ENCODE data around the gene ERCC4.

ERCC4 gene

DNA sequence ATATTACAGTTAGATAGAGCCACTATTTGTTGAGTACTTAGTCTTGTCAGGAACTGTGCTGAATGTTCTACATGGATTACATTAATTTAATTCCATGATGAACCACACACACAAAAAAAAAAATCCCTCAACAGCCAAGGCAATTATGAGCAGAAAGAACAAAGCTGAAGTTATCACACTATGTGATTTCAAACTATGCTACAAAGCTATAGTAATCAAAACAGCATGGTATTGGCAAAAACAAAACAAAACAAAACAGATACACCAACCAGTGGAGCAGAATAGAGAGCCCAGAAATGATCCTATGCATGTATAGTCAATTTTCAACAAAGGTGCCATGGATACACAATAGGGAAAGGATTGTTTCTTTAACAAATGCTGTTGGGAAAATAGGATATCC lies 8.1 kb upstream of the ERCC4 start:
- DNase-seq = no peak

DNA sequence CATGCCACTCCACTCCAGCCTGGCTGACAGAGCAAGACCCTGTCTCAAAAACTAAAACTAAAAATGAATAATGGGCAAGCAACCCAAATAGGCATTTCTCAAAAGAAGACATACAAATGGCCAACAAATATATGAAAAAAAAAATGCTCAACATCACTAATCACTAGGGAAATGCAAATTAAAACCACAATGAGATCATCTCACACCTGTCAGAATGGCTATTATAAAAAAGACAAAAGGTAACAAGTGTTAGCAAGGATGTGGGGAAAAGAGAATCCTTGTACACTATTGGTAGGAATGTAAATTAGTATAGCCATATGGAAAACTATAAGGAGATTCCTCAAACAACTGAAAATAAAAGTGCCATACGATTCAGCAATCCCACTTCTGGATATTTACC lies 7.1 kb upstream of the ERCC4 start:
- no peak for DNase-seq

DNA sequence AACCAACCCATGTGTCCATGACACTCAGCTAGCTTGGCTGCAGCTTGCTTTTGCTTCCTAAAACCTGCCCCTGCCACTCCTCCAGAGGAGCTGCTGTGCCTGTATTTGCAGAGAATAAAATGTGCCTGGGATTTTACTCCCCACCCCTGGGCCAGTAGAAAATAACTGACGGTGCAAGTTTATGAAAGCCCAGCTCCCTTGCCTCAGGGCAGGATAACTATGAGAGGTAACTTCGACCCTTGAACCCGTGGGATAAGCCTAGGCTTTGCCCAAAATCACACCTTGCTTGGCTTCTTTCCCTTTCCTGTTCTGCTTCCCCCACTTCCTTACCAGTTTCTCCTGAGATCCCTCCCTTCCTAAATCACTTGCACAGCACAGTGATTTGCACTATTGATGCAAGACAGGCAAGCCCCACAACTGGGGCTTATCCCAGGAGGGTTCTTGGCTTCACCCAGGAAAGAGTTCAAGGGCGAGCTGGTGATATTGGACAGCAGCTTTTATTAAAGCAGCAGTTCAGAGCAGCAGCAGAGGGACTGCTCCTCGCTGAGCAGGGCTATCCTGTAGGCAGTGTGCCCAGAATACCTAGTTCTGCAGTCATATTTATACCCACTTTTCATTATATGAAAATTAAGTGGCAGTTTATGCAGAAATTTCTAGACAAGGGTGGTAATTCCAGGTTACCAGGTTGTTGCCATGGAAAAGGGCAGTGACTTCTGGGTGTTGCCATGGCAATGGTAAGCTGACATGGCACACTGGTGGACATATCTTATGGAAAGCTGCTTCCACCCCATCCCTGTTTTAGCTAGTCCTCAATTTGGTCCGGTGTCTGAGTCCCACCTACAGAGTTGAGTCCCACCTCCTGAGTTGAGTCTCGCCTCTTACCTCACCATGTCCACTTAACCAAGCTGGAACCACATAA lies 6.3 kb upstream of the ERCC4 start:
- no peak for DNase-seq

DNA sequence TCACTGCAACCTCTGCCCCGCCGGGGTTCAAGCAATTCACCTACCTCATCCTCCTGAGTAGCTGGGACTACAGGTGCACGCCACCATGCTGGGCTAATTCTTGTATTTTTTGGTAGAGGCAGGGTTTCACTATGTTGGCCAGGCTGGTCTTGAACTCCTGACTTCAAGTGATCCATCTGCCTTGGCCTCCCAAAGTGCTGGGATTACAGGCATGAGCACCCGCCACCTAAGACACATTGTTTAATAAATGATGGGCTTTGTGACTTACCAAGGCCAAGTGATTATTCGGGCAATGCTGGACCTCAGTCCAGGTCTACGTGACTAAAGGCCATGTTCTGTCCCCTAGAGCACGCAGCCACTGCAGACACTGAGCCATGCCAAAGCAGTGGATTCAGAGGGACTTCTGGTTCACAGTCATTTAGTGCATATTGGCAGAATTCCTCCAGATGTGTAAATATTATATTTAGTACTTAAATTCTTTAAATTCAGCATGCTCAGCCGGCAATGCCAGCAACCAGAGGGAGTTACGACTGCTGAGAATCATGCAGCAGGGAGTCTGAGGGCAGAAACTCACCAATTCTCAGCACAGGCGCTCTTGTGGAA lies 4.8 kb upstream of the ERCC4 start:
- no peak for DNase-seq

DNA sequence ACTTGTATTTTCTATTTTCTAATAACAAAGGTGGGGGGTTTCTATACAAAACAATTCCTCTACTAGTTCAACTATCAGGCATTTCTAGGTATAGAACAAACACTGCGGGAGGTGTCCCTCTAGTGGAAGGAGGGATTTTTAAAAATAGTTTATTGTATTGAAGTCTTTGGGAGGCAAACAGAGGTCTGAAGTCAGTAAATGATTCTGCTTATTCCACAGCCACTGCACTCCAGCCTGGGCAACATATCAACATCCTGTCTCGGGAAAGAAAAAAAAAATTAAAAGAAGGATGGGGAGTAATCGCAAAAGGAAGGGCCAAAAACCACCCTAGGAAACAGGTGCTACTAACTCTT lies 648 bp upstream of the ERCC4 start:
- peak; percentile 23 for DNase-seq

DNA sequence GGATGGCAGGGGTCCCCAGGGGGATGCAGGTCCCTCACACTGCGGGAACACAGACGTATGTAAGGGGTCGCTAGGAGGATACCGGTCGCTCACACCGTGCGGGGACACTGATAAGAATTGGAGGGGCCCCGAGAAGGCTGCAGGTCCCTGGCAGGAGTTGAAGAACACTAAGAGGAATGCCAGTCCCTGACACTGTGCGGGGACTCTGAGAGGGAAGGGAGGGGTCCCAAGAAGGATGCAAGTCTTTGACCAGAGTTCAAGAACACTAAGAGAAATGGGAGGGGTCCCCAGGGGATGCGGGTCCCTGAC lies 510 bp downstream of the ERCC4 start:
- no peak for DNase-seq

DNA sequence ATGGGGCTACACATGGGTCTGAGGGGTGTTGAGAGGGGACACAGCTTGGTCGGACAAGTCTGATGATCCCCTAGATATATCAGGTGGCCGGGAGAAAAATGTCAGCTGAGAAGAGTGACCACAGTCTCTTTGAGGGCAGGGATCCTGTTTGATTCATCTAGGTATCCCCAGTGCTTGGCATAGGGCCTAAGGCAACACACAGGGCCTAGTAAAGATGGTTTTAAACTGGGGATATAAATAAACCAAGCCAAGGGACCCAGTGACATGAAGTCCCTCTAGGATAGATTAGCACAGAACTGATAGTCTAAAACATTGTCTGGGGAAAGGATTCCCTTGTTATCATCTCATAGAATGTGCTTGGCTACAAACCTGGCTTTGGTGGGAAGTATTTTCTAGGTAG lies 1.4 kb downstream of the ERCC4 start:
- no peak for DNase-seq

DNA sequence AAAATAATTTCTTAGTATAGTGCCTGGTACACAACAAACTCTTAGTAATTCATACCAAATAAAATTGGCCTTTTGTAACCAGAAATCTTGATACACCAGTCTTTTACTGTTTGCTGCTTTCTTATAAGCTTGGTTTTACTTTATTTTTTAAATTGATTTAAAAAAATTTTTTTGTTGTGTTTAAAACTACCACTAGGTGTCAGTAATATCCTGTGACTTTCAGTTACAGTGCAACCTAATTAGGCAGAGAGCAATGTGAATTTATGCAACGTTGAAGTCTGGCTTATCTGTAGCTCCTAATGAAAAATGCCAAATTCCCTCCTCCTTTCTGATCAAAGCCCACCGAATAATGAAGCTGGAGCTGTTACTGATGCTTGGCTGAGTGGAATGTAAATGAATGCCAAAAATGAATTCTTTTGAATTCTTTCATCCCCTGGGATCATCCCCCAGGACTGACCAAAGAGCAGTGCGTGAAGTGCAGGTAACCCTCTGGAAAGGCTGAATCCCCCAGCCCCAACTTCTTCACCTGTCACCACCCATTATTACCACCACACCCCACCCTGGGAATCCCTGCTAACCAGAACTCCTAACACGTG lies 3.8 kb downstream of the ERCC4 start:
- DNase-seq = peak; percentile 64

DNA sequence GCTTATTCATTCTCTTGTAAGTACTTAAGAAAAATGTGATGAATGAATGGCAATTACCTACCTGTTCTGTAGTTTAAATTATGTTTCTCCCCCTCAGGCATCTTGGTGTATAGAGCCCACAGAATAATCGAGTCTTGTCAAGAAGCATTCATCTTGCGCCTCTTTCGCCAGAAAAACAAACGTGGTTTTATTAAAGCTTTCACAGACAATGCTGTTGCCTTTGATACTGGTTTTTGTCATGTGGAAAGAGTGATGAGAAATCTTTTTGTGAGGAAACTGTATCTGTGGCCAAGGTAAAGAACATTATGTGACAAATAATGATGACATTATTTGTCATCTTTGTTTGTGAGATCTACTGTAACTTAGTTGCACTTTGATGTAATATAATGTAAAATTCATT lies 6.5 kb downstream of the ERCC4 start:
- DNase-seq = no peak

DNA sequence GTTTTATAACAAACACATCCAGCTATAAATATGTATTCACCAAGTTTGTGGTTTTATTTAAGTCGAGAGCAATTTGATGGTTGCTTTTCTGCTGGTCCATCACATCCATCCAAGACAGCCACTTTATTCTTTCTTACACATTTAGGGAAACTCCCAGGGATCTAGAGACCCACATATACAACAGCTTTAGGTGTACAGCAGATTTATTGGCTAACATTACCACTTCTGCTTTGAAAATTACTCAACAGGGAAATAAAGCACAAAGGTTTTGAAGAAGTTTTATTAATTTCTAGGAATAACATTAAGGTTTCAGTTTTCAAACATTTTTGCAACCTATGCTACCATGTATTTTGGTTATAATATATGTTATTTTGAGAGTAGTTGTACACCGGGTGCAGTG lies 6.9 kb downstream of the ERCC4 start:
- no peak for DNase-seq

DNA sequence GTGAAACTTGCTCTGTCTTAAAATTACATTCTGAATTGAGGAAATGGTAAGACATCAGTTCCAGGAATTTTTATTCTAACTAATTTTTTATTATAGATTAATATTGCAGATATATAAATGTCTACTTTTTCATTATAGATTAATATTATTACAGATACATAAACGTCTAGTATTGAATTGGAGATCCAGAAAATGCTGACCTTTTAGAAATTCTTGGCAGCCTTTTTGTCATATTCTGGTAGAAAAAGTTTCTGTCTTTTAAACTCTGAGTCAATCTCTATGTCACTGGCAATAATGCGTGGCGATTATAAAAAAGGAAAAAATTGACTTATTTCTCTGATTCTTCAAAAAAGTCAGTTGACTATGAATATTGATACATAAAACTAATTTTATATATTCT lies 8.7 kb downstream of the ERCC4 start:
- no peak for DNase-seq

DNA sequence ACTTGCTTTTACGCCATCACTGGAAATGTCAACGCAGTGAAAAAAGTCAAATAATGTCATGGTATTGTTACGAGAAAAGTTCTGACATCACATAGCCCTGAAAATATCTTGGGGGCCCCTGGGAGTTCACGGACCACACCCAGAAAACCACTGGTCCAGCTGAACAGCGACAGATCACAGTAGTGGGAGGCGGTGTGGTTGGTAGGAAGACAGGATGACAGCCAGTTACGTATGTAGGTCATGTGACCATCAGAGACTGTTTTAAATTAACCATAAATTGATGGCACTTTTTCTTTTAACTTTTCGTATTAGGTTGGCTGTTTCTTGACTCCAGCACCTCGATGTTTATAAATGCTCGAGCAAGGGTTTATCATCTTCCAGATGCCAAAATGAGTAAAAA lies 11.9 kb downstream of the ERCC4 start:
- no peak for DNase-seq

DNA sequence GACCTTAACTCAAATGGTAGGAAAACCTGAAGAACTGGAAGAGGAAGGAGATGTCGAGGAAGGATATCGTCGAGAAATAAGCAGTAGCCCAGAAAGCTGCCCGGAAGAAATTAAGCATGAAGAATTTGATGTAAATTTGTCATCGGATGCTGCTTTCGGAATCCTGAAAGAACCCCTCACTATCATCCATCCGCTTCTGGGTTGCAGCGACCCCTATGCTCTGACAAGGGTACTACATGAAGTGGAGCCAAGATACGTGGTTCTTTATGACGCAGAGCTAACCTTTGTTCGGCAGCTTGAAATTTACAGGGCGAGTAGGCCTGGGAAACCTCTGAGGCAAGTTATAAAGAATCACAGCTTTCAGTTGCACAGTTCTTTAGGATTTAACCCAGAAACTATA lies 15.5 kb downstream of the ERCC4 start:
- DNase-seq = no peak

DNA sequence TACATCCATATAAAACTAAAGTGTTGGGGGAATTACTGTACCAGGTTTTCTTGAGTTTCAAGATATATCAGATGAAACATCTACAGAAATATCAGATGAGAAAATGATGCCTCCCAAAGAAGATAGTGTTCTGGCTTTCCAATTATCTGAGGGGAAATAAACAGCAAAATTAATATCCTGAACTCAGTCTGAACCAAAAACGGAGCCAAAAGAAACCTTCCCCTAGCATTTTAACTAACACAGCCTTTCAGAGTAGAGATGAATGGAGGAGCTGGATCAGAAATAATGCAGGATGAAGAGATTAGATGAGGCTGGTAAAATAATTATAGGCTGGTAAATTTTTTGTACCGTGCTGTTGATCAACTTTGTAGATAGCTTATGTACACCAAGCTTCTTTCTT lies 16.2 kb downstream of the ERCC4 start:
- DNase-seq = no peak

DNA sequence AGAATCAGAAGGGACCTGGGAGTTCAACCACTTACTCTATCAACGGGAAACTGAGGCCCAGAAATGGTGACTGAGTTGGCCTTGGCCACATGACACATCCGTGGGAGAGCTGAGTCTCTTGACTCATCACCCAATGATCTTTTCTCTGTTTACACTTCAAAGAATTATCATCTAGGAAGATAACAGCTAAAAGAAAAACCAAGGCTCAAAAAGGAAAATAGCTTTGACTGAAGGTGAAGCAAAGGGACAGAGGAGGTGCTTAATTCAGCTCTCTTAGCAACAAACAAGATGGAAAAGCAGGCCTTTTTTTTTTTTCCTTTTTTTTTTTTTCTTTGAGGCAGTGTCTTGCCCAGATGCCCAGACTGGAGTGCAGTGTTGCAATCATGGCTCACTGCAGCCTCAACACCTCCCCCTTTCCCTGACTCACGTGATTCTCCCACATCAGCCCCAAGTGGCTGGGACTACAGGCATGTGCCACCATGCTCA lies 16.7 kb downstream of the ERCC4 start:
- DNase-seq = peak; percentile 62

DNA sequence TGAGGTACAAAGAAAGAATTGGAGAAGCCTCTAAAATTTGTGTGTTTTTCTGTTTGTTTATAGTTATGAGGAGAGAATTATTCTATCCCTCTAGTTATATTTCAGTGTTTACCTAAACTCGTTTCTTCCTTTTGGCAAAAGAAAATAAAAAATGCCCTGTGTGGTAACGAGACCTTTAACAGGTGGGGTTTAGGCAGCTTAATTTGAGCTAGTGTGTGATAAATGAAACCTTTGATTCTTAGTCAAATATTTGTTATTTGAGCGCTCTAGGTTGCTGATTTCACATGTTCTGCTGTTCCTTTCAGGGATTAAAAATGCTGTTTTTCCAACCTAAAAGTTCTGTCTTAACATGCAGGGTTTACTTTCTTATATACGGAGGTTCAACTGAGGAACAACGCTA lies 17.5 kb downstream of the ERCC4 start:
- no peak for DNase-seq

DNA sequence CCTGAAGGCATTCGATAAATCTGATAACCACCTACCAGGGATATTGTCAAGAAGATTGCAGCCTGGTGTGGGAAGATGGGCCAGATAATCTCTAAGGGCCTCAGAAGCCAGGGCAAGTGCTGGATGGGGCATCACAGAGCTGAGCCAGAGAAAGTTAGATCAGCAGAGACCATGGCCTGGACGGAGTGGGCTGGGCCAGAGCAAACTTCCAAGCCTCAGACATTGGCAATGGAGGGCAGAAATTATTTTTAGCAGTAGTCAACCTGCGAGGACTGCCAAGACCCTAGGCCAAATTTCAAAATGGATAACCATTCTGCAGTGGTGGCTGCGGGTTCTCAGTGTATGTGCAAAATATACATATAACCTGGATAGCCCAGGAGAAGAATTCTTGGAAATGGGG lies 18.5 kb downstream of the ERCC4 start:
- no peak for DNase-seq

DNA sequence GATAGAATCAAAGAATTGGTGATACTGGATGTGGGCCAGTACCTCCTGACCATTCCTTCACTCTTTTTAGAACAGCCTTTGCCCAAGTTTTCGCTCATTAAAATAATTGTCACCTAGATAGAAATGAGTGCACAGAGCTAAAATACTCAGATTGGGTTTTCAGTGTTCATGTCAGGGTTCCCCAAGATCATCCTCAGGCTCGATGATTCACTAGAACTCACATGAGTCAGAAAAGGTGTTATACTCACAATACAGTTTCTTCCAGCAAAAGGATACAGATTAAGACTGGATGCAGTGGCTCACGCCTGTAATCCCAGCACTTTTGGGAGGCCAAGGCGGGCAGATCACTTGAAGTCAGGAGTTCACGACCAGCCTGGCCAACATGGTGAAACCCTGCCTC lies 19.9 kb downstream of the ERCC4 start:
- DNase-seq = no peak

DNA sequence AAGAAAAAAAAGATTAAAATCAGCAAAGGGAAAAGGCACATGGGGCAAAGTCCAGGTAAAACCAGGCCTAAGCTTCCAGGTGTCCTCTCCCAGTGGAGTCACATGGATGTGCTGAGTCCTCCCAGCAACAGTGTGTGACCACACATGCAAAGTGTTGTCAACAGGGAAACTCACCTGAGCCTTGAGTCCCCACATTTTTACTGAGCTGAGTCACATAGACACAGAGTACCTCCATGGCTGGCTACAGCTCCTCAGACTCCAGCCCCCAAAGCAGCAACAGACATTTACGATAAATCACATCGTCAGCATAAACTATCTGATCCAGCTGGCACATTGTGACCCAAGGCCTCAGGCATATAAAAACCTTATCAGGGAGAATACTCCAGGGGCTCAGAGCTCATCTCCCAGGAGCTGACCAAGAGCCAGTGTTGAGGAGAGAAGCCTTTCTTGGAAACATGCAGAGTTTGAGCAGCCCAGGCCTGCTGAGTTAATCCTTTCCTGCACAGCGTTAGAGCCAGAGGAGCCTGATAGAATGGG lies 20.5 kb downstream of the ERCC4 start:
- no peak for DNase-seq

DNA sequence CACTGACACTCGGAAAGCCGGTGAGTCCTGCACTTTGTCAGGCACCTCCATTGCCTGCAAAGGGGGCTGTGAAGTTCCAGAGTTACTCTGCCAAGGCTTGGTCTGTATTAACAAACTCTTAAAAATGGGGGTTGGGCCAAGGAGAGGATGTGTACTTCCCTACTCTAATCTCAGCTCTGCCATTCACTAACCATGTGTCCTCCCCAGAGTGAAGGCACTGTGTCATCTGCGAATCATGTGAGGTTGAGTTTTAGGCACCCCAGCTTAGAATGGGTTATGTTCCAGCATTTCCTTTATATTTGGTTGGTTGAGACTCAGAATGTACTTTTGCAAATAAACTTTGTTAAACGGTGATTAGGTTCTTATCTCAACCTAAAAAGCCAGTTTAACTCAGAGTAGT lies 24.9 kb downstream of the ERCC4 start:
- DNase-seq = no peak

DNA sequence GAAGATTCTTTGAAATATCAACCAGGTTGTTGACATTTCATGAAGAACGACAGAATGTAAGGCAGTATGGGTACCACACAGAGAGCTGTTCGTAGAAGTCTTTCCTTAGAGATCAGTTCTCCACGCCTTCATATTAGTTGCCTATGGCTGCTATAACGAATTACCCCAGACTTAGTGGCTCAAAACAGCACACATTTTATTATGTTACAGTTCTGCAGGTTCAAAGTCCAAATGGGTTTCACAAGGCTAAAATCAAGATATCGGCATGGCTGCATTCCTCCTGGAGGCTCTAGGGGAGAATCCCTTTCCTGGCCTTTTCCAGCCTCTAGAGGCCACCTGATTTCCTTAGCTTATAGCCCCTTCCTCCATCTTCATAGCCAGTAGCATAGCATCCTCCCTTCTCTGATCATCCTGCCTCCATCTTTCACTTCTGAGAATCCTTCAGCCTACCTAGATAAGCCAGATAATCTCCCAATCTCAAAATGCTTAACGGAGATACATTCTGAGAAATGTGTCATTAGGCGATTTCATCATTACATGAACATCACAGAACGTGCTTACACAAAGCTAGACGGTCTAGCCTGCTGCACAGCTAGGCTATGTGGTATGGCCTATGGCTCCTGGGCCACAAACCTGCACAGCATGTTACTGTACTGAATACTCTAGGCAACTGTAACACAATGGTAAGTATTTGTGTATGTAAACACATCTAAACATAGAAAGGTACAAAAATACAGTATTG lies 26.0 kb downstream of the ERCC4 start:
- DNase-seq = no peak

DNA sequence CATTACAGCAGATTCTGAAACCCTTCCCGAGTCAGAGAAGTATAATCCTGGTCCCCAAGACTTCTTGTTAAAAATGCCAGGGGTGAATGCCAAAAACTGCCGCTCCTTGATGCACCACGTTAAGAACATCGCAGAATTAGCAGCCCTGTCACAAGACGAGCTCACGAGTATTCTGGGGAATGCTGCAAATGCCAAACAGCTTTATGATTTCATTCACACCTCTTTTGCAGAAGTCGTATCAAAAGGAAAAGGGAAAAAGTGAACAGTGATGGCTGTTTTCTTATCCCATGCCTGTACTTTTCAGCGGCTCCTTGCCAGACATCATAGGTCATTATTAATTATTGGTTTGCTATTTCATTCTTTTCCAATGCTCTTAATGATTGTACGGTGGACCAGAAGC lies 28.1 kb downstream of the ERCC4 start:
- no peak for DNase-seq
